Left renal pelvis (tissue), 4 donors: Measurements from ENCODE around the gene CEP85L. TPM values are rescaled to one million over a fixed set of nuclear protein-coding genes. Genes with fewer than 3 reads are reported as not detected.
A peak's percentile ranks its signal among the peaks of the same experiment; 100 is the strongest.

Source experiments
- DNase-seq, 4 donors: peaks; one replicate each; pipeline ENCODE4 v3.0.0-alpha.2; 2013; ENCODE audit warnings: low read depth in 4 of 4, low spot score in 3 of 4
- polyA plus RNA-seq, 4 donors: library from polyadenylated mRNA; unstranded; fragments of 120-200 nt; gene quantifications; one replicate each; pipeline ENCODE4 v1.2.1, GENCODE V29; 2013; ENCODE audit not compliant: insufficient read length in 4 of 4

Gene CEP85L
- polyA plus RNA-seq, 4 donors, result 6.7 to 12.5 (median 8.9) TPM

GRCh38 chr6:118663993-118664985 lies 12.9 kb upstream of the CEP85L start:
- no peak for DNase-seq

- no peak for DNase-seq
Observed at GRCh38 chr6:118661831-118662230, 10.4 kb upstream of the CEP85L start.

- no peak for DNase-seq
Observed at GRCh38 chr6:118660218-118660569, 8.8 kb upstream of the CEP85L start.

- no peak for DNase-seq
Observed at GRCh38 chr6:118659513-118660217, 8.3 kb upstream of the CEP85L start.

- DNase-seq, result no peak
Observed at GRCh38 chr6:118656847-118657451, 5.6 kb upstream of the CEP85L start.

GRCh38 chr6:118652051-118652615 lies 742 bp upstream of the CEP85L start:
- DNase-seq, result no peak

- peak in 3 of 4 donors; percentile 26 to 29 (median 27) for DNase-seq
Observed at GRCh38 chr6:118650582-118651281, 659 bp downstream of the CEP85L start.

GRCh38 chr6:118649918-118650581 lies 1.3 kb downstream of the CEP85L start:
- peak in 3 of 4 donors; percentile 22 to 59 (median 41) for DNase-seq

GRCh38 chr6:118648866-118649554 lies 2.4 kb downstream of the CEP85L start:
- DNase-seq, result no peak

GRCh38 chr6:118646977-118647376 lies 4.4 kb downstream of the CEP85L start:
- DNase-seq, result no peak

- DNase-seq, result no peak
Observed at GRCh38 chr6:118645395-118645794, 6.0 kb downstream of the CEP85L start.

GRCh38 chr6:118644007-118644406 lies 7.4 kb downstream of the CEP85L start:
- DNase-seq, result no peak

- DNase-seq, result no peak
Observed at GRCh38 chr6:118641042-118641441, 10.3 kb downstream of the CEP85L start.

GRCh38 chr6:118639054-118639964 lies 12.1 kb downstream of the CEP85L start:
- DNase-seq, result no peak

GRCh38 chr6:118638288-118638687 lies 13.1 kb downstream of the CEP85L start:
- no peak for DNase-seq

GRCh38 chr6:118635909-118636735 lies 15.3 kb downstream of the CEP85L start:
- no peak for DNase-seq

GRCh38 chr6:118632359-118632758 lies 19.0 kb downstream of the CEP85L start:
- no peak for DNase-seq
